ENCODE results near the gene IQSEC3.

DNA sequence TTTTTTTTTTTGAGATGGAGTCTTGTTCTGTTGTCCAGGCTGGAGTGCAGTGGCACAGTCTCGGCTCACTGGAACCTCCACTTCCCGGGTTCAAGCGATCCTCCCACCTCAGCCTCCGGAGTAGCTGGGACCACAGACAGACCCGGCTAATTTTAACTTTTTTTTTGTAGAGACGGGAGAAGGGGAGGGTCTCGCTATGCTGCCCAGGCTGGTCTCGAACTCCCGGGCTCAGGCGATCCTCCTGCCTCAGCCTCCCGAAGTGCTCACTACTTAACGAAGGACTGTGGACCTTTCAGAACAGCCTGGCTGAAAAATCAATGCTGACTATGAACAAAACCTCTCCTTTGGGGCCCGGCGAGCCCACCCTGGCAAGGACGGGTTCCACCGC lies 136.5 kb downstream of the IQSEC3 start:
- TF ChIP-seq, protein P1, sequence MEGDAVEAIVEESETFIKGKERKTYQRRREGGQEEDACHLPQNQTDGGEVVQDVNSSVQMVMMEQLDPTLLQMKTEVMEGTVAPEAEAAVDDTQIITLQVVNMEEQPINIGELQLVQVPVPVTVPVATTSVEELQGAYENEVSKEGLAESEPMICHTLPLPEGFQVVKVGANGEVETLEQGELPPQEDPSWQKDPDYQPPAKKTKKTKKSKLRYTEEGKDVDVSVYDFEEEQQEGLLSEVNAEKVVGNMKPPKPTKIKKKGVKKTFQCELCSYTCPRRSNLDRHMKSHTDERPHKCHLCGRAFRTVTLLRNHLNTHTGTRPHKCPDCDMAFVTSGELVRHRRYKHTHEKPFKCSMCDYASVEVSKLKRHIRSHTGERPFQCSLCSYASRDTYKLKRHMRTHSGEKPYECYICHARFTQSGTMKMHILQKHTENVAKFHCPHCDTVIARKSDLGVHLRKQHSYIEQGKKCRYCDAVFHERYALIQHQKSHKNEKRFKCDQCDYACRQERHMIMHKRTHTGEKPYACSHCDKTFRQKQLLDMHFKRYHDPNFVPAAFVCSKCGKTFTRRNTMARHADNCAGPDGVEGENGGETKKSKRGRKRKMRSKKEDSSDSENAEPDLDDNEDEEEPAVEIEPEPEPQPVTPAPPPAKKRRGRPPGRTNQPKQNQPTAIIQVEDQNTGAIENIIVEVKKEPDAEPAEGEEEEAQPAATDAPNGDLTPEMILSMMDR (conservative IDR thresholded peaks at IDR 0.05; ENCODE audit: low read depth, low read length) = no peak
- no peak for TF ChIP-seq EZH2 (IDR thresholded peaks at IDR 0.05; ENCODE audit: borderline replicate concordance, low read depth, low read length, poor library complexity, severe bottlenecking)

Measured in A673 (cell line).